GM19025 (cell line): Measurements from ENCODE around the gene PFN3.
A peak's percentile ranks its signal among the peaks of the same experiment; 100 is the strongest.
"Not testable (repeated sequence)": the region's sequence is repeated elsewhere in the genome, so short reads cannot be mapped to it uniquely, and the experiment has no call there.

ENCODE experiments used
- ATAC-seq: cut with Tn5 transposase; IDR thresholded peaks from one replicate; pipeline ENCODE4 v1.9.1; 2021; ENCODE audit warnings: mild to moderate bottlenecking, low read depth, moderate library complexity; ENCODE audit not compliant: unreplicated experiment

PFN3 gene

GRCh38 chr5:177375516-177375915 lies 24.9 kb downstream of the PFN3 start:
- ATAC-seq: not testable (repeated sequence)

- ATAC-seq: no peak
Observed at GRCh38 chr5:177374211-177374610, 26.2 kb downstream of the PFN3 start.

GRCh38 chr5:177373806-177374205 lies 26.7 kb downstream of the PFN3 start:
- ATAC-seq: no peak

DNA sequence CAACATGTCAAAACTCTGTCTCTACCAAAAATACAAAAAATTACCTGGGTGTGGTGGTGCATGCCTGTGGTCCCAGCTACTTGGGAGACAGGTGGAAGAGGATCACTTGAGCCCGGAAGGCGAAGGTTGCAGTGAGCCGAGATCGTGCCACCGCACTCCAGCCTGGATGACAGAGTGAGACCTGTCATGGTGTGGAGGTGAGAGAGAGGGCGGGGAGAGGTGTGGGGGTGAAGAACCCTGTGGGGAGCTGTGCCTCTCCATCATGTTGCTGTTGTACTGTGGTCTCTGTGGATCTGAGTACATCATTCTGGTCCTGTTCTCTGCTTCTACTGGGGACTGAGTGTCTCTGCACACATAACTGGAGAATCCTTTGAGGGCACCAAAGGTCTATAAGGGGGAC lies 27.6 kb downstream of the PFN3 start:
- no peak for ATAC-seq

- no peak for ATAC-seq
Observed at GRCh38 chr5:177372034-177372896, 28.2 kb downstream of the PFN3 start.

DNA sequence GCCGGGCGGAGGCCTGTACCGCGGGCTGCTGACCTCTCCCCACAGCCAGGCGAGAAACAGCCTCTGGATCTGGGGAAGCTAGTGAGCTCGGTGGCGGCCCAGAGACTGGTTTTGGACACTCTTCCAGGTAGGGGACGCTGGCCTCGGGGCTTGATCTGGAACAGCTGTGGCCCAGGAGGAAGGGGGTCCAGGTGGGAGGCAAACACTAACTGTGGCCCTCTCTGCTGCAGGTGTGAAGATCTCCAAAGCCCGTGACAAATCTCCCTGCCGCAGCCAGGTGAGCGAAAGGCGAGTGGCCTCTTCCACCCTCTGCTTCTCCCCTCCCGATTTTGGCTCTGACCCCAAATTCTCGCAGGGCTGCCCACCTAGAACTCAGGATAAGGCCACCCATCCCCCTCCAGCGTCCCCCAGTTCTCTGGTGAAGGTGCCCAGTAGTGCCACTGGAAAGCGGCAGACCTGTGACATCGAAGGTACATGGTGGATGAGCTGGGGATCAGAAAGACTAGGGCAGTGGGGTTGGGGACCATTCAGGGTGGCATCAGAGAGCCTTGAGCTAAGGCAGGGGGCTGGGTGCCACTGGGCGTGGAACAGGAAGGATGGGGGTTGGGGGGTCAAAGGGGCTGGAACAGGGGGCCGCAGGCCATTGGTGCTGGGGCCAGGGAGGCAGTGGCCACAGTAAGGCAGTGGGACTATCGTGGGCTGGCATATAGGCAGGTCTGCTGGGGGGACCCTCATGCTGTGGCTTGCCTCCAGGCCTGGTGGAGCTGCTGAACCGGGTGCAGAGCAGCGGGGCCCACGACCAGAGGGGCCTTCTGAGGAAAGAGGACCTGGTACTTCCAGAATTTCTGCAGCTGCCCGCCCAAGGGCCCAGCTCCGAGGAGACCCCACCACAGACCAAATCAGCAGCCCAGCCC lies 29.1 kb downstream of the PFN3 start:
- ATAC-seq: no peak

DNA sequence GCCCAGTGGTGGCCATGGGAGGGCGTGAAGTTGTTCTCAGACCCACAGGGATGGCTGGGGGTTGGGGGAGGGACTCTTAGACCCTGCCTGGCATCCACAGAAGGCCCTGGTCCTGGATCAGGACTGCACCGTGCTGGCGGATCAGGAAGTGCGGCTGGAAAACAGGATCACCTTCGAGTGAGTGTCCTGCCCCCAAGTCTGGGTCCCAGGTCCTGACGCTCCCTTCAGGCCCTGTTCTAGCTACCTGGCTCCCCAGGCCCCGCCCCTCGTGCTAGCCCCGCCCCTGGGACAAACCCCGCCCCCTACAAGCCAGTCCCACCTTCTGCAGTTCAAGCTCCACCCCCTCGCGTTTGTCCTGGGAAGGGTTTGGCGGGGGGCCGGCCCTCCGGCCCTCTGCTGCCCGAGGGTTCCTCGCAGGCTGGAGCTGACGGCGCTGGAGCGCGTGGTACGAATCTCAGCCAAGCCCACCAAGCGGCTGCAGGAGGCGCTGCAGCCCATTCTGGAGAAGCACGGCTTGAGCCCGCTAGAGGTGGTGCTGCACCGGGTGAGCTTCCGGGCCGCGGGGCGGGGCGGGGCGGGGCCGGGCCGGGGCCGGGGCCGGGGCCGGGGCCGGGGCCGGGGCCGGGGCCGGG lies 29.9 kb downstream of the PFN3 start:
- peak; percentile 62 for ATAC-seq

DNA sequence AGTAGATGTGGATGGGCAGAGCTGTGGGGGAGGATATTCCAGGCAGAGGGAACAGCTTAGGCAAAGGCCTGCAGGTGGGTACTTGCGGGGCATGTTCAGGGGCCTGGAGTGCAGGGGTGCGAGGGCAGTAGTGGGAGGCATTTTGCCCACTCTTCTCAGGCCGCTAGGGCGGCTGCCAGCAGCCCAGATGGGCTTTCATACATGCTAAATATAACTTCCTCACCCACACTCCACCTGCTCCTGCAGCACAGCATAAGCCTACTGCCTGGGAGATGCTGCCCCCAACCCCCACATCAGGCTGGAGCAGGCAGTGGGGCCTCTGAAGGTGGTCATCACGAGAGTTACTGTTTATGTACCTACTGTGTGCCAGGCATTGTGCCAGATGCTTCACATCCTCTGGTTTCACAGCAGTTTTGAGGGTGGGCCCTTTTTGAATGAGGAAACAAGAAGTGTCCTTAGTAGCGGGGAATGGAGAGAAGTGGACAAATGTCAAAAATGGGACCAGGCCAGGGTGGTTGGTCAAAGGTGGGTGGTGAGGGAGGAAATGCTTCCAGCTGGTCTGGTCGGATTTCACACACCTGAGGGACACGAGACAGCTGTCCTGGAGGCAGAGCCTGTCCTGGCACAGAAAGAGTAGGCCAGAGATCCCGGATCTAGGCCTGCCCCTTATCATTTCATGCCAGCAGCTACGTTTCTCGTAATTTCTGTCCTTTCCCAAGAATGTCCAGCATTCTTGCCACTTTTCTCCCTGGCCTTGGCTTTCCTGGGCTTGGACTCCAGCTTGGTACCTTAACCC lies 30.6 kb downstream of the PFN3 start:
- ATAC-seq: no peak

- ATAC-seq: no peak
Observed at GRCh38 chr5:177368869-177369644, 31.4 kb downstream of the PFN3 start.

DNA sequence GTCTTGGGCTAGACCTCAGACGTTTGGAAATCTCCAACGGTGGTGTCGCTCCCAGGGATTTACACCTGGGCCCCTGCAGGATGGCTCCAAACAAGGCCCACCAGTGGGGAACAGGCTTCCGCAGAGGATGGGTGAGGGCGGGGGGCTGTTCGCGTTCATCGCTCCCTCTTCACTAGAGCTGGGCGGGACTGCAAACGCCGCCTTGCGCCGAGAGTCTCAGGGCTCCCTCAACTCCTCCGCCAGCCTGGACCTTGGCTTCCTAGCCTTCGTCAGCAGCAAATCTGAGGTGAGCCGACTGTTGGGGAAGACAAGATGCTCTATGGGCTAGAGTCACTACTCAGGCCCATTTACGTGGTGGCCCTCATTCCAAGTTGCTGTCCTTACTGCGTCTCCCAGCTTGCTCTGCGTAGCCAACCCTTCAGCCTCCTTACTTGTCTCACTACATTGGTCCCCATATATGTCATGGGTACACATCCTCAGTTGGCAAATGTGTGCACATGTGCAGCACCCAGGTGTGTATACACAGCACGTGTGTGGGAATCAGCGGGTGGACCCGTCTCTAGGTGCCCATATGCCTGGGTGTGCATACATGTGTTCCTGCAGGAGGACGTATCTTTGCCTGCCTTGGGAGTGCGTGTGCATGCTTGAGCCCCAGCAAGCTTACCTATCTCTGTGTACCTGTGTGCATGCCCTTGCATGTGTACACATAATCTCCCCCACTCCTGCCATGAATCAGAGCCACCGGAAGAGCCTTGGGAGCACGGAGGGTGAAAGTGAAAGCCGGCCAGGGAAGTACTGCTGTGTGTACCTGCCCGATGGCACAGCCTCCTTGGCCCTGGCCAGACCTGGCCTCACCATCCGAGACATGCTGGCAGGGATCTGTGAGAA lies 32.2 kb downstream of the PFN3 start:
- no peak for ATAC-seq

- no peak for ATAC-seq
Observed at GRCh38 chr5:177367323-177367848, 33.1 kb downstream of the PFN3 start.

DNA sequence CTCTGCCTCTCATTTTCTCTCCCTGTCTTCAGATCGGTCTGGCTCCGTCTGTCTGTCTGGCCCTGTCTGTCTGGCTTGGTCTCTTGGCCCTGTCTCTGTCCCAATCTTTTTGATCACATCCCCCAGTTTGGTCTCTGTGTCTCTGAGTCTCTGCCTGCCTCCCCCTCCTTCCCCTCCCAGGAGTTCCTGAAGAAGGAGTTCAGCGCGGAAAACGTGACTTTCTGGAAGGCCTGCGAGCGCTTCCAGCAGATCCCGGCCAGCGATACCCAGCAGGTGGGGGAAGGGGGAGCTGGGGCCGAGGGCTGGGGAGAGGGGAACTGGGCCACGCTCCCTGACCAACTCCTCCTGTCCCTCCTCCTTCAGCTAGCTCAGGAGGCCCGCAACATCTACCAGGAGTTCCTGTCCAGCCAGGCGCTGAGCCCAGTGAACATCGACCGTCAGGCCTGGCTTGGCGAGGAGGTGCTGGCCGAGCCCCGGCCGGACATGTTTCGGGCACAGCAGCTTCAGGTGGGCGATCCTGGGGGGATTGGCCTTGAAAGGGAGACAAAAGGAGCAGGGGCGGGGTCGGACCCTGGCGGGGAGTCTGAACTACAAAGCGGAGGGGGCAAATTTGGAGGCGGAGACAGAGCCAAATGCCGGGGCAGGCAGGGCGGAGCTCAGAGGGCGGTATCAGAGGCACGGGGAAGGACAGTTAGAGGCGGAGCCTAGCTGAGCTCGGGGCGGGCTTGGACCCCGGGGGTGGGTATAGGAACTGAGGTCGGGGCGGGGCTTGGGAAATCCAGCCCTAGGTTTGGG lies 33.7 kb downstream of the PFN3 start:
- no peak for ATAC-seq

GRCh38 chr5:177365845-177366527 lies 34.5 kb downstream of the PFN3 start:
- no peak for ATAC-seq

DNA sequence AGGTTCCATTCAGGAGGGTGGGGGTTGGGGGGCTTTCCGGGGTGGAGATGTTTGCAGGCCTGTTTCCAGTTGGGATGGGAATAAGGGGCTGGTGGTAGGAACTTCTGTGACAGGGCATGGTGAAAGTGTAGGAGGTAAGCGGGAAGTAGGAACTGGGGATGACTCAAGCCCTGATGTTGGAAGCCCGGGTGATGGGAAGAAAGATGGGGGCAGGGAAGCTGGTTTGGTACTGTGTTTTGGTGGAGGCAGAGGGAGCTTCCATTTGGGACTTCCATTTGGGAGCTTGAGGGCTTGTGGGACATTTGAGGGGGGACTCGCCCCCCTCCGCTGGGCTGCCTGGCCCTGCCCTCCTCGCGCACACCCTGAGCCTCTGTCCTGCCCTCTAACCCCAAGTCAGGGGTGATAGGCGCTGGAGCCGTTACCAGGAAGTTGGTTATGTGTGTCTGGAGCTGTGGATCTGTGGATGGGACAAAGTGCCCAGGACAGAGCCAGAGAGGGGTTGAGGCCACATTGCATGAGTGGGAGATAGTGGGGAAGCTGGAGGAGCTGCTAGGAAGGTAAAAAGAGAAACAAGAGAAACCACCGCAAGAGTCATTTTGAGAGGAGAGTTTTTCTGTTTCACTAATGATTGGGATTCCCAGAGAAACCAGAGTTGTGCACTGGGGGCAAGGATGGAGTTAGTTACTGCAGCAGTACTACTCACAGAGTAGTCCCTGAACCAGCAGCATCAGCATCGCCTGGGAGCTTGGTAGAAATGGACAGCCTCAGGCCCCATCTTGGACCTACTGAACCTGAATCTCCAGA lies 36.1 kb downstream of the PFN3 start:
- no peak for ATAC-seq

DNA sequence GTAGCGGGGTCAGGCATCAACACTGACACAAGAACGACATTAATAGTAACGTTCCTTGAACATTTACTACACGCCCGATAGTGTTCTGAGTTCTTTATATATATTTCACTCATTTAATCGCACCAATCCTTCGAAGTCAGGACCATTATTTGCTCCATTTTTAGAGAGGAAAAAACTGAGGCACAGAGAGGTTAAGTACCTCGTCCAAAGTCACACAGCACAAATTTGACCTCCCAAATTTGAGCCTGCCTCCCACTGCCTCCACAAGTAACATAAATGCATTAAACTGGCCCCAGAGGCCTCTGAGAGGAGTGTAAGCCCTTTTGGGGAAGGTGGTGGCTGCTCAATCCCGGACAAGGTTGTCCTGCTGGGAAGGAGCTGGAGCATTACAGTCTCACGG lies 36.9 kb downstream of the PFN3 start:
- no peak for ATAC-seq
